GM12872 (cell line): Measurements from ENCODE around the gene REV3L.

Experiments used
- CTCF ChIP-seq: IDR thresholded peaks from 3 replicates; pipeline ENCODE4 v1.5.1; 2011; ENCODE audit warnings: low read depth, mild to moderate bottlenecking, low read length, moderate library complexity; ENCODE audit not compliant: insufficient read depth

Gene REV3L

GRCh38 chr6:111337829-111338236 is 145.2 kb downstream of the REV3L start:
- no peak for TF ChIP-seq CTCF

- TF ChIP-seq CTCF: no peak
Measured at GRCh38 chr6:111329882-111330633, 153.0 kb downstream of the REV3L start.

- no peak for TF ChIP-seq CTCF
Measured at GRCh38 chr6:111326563-111326962, 156.5 kb downstream of the REV3L start.

- TF ChIP-seq CTCF: no peak
Measured at GRCh38 chr6:111322145-111322544, 160.9 kb downstream of the REV3L start.

- TF ChIP-seq CTCF: no peak
Measured at GRCh38 chr6:111307275-111307858, 175.7 kb downstream of the REV3L start.

- TF ChIP-seq CTCF: no peak
Measured at GRCh38 chr6:111306104-111306888, 176.7 kb downstream of the REV3L start.

- TF ChIP-seq CTCF: no peak
Measured at GRCh38 chr6:111301946-111302345, 181.1 kb downstream of the REV3L start.
